H1 (cell line): ENCODE results near the gene POPDC2. TPM values are rescaled to one million over a fixed set of nuclear protein-coding genes. Genes with fewer than 3 reads are reported as not detected.

ENCODE experiments used
- EP300 ChIP-seq, 2 experiments: IDR thresholded peaks; 1 replicate in 1 of 2; 2 replicates in 1 of 2; pipeline ENCODE4 v1.6.1; 2011 to 2012; ENCODE audit warnings: low read depth in 2 of 2, low read length in 2 of 2, mild to moderate bottlenecking in 2 of 2, borderline replicate concordance in 1 of 2, inconsistent platforms in 1 of 2, moderate library complexity in 1 of 2
- NANOG ChIP-seq: IDR thresholded peaks from 2 replicates; pipeline ENCODE4 v1.6.1; 2011; ENCODE audit warnings: low read length, low read depth, mild to moderate bottlenecking, inconsistent platforms; ENCODE audit not compliant: insufficient read depth, poor library complexity, severe bottlenecking
- SIN3A ChIP-seq, 2 experiments: IDR thresholded peaks in 1 of 2; conservative IDR thresholded peaks in 1 of 2; 2 replicates each; pipeline ENCODE4 v1.6.1; 2011 to 2012; ENCODE audit warnings: low read length in 2 of 2, improper control_type of control experiment in 1 of 2, low read depth in 1 of 2, mild to moderate bottlenecking in 1 of 2
- SP4 ChIP-seq: IDR thresholded peaks from 2 replicates; pipeline ENCODE4 v1.6.1; 2012; ENCODE audit warnings: low read length, inconsistent platforms
- SRF ChIP-seq: IDR thresholded peaks from 2 replicates; pipeline ENCODE4 v1.6.1; 2011; ENCODE audit warnings: mild to moderate bottlenecking, low read depth, low read length, moderate library complexity
- TAF1 ChIP-seq: IDR thresholded peaks from 2 replicates; pipeline ENCODE4 v1.6.1; 2011; ENCODE audit warnings: mild to moderate bottlenecking, low read depth, low read length
- TAF7 ChIP-seq: optimal IDR thresholded peaks from 2 replicates; pipeline ENCODE3; 2011; ENCODE audit warnings: low read depth, mild to moderate bottlenecking, inconsistent platforms, low read length, moderate library complexity, borderline replicate concordance
- polyA plus RNA-seq, 7 experiments: library from polyadenylated mRNA; depleted of rRNA in 3 of 7; stranded (reverse) in 5 of 7; unstranded in 2 of 7; fragments of >200 nt in 5 of 7; fragments of 200-250 nt in 2 of 7; gene quantifications; 1 replicate in 5 of 7; 2 replicates in 1 of 7; 4 replicates in 1 of 7; pipeline versions ENCODE4 v1.2.1 to v1.2.3, GENCODE V29; 2011 to 2013; ENCODE audit warnings: missing spikeins in 2 of 7, mixed read lengths in 2 of 7
- total RNA-seq: library from RNA; stranded (reverse); fragmentation: NEBNext Ultra II Directional; extraction: Animal tissue kit (Norgen Biotek cat#: 25700); gene quantifications from 2 replicates; pipeline ENCODE4 v1.2.1, GENCODE V29; 2021

Gene POPDC2
- total and polyA plus RNA-seq, 2 of the 8 experiments (the other 6 are each of a cell fraction or from before 2014, with no cell fraction given), result 0.65 to 1.1 TPM

GRCh38 chr3:119639494-119640350 is 20.7 kb downstream of the POPDC2 start (continued):
- no peak for TF ChIP-seq EP300 (IDR thresholded peaks at IDR 0.05; ENCODE audit: borderline replicate concordance in 1 of 2, low read depth in 2 of 2, low read length in 2 of 2)
- TF ChIP-seq NANOG, result no peak
- no peak for TF ChIP-seq SIN3A (conservative IDR thresholded peaks at IDR 0.05 in 1 of 2, IDR thresholded peaks at IDR 0.05 in 1 of 2; ENCODE audit: low read depth in 1 of 2, low read length in 2 of 2)
- TF ChIP-seq TAF7, result no peak
- no peak for TF ChIP-seq SP4
- TF ChIP-seq TAF1, result no peak
- TF ChIP-seq SRF, result no peak
